Upper lobe of right lung (tissue), 1 donor: ENCODE data around the gene UNC50. TPM values are rescaled to one million over a fixed set of nuclear protein-coding genes. Genes with fewer than 3 reads are reported as not detected.

Experiments
- ATAC-seq: fragments of 200-7000 bp; cut with Tn5 transposase; one replicate; pipeline ENCODE4 v1.9.1; 2020; ENCODE audit warnings: mild to moderate bottlenecking, moderate library complexity
- DNase-seq: peaks from one replicate; pipeline ENCODE4 v3.0.0-alpha.2; 2020
- H3K27ac ChIP-seq: fragments of 200-600 bp; one replicate; pipeline ENCODE4 v1.8.0; 2022
- H3K27me3 ChIP-seq: fragments of 200-600 bp; one replicate; pipeline ENCODE4 v1.8.0; 2022; ENCODE audit warnings: mild to moderate bottlenecking
- H3K36me3 ChIP-seq: fragments of 200-600 bp; one replicate; pipeline ENCODE4 v1.8.0; 2022
- H3K4me1 ChIP-seq: fragments of 200-600 bp; one replicate; pipeline ENCODE4 v1.8.0; 2022
- H3K4me3 ChIP-seq: fragments of 200-600 bp; one replicate; pipeline ENCODE4 v1.8.0; 2022; ENCODE audit warnings: mild to moderate bottlenecking
- H3K9me3 ChIP-seq: fragments of 200-600 bp; one replicate; pipeline ENCODE4 v1.8.0; 2022
- intact Hi-C: fragments of 100-400 bp; cut with DNase I; formaldehyde crosslinking; loops from one replicate; pipeline ENCODE4 v1.11.0; 2022
- total RNA-seq: library from RNA; stranded (reverse); fragmentation: NEBNext Ultra II Directional; extraction: Animal tissue kit (Norgen Biotek cat#: 25700); gene quantifications from one replicate; pipeline ENCODE4 v1.2.1, GENCODE V29; 2021
- TF ChIP-seq, protein P1 (sequence below): fragments of 200-600 bp; IDR thresholded peaks from one replicate; pipeline ENCODE4 v1.8.0; 2022; ENCODE audit warnings: antibody characterized with exemption
- donor health status: DM: no; HTN: yes; CAD: no; lungs with severe emphysema.

UNC50 gene
- total RNA-seq, 1 donor from 2014 or later: 53.4 TPM

DNA sequence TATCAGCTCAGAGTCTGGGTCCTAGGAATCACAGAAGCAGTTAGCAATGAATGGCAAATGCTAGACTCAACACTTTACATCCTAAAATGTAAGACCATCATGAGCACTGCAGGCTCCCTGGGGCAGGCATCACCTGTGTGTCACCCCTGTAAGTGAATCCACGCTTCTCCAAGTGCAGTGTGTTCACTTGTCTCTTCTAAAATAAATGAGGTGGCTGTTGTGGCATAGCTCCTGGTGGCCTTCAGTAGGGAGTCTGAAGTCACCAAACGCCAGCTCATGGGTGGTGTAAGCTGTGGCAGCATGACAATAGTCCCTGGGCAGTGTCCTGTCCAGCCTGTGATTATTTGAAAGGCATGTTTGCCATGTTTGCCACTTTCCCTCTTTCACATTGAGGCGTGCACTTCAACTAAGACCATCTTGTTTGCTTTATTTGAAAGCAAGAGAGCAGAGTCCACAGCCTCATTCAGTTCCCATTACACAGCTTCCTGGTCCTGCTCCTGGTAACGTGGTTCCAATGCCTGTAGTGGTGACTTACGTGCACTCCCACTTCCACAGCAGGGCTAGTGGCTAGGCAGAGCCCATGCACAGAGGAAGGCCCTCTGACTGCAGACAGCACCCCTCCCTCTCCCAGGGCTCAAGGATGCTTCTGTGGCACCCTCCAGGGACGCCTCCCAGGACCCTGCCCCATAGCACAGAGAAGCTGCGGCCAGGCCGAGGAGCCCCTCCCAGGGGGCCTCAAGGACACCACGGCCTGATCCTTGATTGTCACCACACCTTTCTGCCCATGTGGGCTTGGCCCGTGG is 24.4 kb upstream of the UNC50 start:
- no peak overlapping the region for H3K4me3 ChIP-seq
- DNase-seq: no peak
- no peak for ATAC-seq
- H3K27ac ChIP-seq: no peak overlapping the region
- H3K27me3 ChIP-seq: no peaks in the 10 kb centered on the region
- no peaks in the 10 kb centered on the region for H3K4me1 ChIP-seq
- H3K9me3 ChIP-seq: no peaks in the 10 kb centered on the region
- intact Hi-C loops: no loop called here
- TF ChIP-seq, protein P1, sequence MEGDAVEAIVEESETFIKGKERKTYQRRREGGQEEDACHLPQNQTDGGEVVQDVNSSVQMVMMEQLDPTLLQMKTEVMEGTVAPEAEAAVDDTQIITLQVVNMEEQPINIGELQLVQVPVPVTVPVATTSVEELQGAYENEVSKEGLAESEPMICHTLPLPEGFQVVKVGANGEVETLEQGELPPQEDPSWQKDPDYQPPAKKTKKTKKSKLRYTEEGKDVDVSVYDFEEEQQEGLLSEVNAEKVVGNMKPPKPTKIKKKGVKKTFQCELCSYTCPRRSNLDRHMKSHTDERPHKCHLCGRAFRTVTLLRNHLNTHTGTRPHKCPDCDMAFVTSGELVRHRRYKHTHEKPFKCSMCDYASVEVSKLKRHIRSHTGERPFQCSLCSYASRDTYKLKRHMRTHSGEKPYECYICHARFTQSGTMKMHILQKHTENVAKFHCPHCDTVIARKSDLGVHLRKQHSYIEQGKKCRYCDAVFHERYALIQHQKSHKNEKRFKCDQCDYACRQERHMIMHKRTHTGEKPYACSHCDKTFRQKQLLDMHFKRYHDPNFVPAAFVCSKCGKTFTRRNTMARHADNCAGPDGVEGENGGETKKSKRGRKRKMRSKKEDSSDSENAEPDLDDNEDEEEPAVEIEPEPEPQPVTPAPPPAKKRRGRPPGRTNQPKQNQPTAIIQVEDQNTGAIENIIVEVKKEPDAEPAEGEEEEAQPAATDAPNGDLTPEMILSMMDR: no peak
- H3K36me3 ChIP-seq: peaks cover 64% of the 10 kb centered on the region

DNA sequence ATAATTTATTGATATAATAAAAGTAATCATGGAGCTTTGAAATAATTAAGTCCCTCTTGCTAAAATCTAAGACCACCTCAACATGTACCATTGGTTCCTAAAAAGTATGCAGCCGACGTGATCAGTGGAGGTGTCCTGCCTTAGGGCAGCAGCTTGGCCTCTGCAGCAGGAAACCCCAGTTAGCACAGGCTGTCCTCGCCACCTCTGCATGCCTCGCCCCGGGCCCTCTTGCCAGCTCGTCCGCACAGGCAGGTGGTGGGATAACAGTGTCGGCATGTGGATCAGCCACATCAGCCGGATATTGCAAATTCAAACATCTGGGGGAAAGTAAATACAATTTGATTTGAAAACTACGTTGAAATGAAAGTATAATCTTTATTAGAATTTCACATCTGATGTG is 23.0 kb upstream of the UNC50 start:
- peaks cover 53% of the 10 kb centered on the region for H3K36me3 ChIP-seq

DNA sequence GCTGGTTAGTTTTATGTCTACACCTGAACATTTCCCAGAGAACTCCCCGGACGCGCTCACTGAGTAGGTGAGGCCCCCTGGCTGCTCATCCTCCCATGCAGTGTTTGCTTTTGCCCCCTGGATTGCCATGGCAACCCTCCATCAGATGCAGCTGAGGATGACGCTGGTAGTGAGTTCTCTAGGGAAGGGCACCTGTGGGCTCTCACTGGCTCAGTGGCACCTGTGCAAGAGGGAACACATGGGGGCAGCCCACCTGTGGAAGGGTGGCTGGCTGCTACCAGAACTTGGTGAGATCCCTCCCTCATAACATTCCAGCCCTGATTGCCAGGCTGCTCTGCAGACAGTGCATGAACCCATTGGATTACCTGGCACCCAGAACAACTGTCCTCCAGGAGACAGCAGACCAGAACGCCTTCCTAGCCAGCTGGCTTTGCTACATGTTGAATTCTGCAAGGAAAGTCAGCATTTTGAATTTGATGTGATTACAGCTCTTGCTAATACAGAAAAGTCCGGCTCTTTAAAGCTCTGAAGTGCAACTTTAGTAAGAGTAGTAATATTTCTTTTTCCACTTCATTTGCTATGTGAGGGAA is 21.7 kb upstream of the UNC50 start:
- TF ChIP-seq, protein P1: no peak
- Histone ChIP-seq H3K4me3 (no peak overlapping the region), H3K27ac (no peak overlapping the region), H3K36me3 (peaks cover 57% of the 10 kb centered on the region), H3K4me1 (no peaks in the 10 kb centered on the region), H3K9me3 (no peaks in the 10 kb centered on the region), H3K27me3 (no peaks in the 10 kb centered on the region)
- no peak for DNase-seq
- intact Hi-C loops: no loop called here
- no peak for ATAC-seq

More for the DNA sequence above, 23.0 kb upstream of the UNC50 start:
- no peak overlapping the region for H3K4me3 ChIP-seq
- DNase-seq (no peak), ATAC-seq (no peak)
- intact Hi-C loops: no loop called here
- no peaks in the 10 kb centered on the region for H3K27me3 ChIP-seq
- no peak overlapping the region for H3K27ac ChIP-seq
- TF ChIP-seq, protein P1: no peak
- no peaks in the 10 kb centered on the region for H3K9me3 ChIP-seq
- H3K4me1 ChIP-seq: no peaks in the 10 kb centered on the region

DNA sequence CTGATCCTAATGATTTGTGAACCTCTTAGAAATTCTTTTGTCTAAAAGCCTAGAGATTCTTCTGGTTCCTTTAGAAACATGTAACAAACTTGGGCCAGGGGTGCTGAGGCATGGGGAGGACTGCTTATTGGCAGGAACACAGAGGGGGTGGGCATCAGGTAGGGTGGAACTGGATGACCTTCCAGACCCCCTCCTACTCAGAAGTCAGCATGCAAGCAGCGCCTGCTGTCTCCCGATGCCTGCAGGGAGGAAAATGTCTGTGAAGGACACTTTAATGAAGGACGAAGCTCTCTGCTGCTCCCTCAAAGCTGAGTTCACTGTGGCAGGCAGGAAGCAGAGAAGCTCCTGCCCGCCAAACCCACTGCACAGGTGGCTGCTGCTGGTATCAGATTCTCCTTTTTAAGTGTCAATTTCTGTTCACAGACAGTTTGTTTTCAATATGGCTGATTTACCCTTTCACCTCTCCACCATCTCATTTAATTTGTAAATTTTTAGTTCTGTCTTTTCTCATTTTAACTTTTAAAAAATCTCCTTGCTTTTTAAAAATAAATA is 19.4 kb upstream of the UNC50 start:
- H3K4me3 ChIP-seq: no peak overlapping the region
- intact Hi-C loops: no loop called here
- H3K27ac ChIP-seq: no peak overlapping the region
- DNase-seq (no peak), ATAC-seq (no peak)
- no peaks in the 10 kb centered on the region for H3K9me3 ChIP-seq
- H3K4me1 ChIP-seq: no peaks in the 10 kb centered on the region
- H3K36me3 ChIP-seq: peaks cover 51% of the 10 kb centered on the region
- TF ChIP-seq, protein P1: no peak
- H3K27me3 ChIP-seq: no peaks in the 10 kb centered on the region

DNA sequence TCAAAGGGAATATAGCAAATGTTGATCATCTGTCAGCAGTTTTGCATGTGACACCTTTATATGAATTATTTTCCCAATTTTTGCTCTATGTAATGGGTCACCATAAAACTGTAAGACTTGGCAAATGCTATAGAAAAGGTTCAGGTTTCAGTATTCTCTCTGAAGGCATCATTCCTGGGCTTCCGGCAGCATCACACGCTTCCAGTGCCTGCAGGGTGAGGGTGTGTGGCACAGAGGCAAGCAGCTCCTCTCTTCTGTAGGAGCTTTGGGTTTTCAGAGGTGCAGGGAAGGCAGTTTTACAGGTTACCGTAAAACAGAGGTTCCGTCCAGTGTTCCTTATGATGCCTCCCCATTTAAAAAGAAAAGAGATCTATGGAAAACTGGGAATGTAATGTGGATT is 18.9 kb upstream of the UNC50 start:
- no peaks in the 10 kb centered on the region for H3K27me3 ChIP-seq
- no peak for DNase-seq
- H3K4me1 ChIP-seq: no peaks in the 10 kb centered on the region
- no peak overlapping the region for H3K27ac ChIP-seq
- TF ChIP-seq, protein P1: no peak
- intact Hi-C loops: no loop called here
- no peaks in the 10 kb centered on the region for H3K9me3 ChIP-seq
- no peak overlapping the region for H3K4me3 ChIP-seq
- peaks cover 45% of the 10 kb centered on the region for H3K36me3 ChIP-seq
- no peak for ATAC-seq
